Activated CD8-positive, alpha-beta T cell treated with anti-CD3 and anti-CD28 coated beads for 36 hours (primary cell): ENCODE measurements around the gene TSGA10IP. TPM values are rescaled to one million over a fixed set of nuclear protein-coding genes. Genes with fewer than 3 reads are reported as not detected.

Source experiments
- ATAC-seq: fragments of 200-7000 bp; cut with Tn5 transposase; one replicate; pipeline ENCODE4 v1.10.0; 2021; ENCODE audit warnings: mild to moderate bottlenecking, moderate library complexity
- CTCF ChIA-PET: fragments of 350-600 bp; sonication (Branson Sonifier 250); formaldehyde crosslinking; loops from one replicate; lab custom pipeline; 2021; ENCODE audit warnings: antibody characterized with exemption; lab: Charles Lee
- POLR2A ChIA-PET: fragments of 350-600 bp; sonication (Branson Sonifier 250); formaldehyde crosslinking; loops from one replicate; lab custom pipeline; 2021; ENCODE audit warnings: antibody characterized with exemption; lab: Charles Lee
- DNase-seq: peaks from one replicate; pipeline ENCODE4 v3.0.0-alpha.2; 2020
- H3K27ac Mint-ChIP-seq: one replicate; pipeline ENCODE4 v1.8.0; 2021; ENCODE audit warnings: mild to moderate bottlenecking, mixed read lengths
- H3K27me3 Mint-ChIP-seq: one replicate; pipeline ENCODE4 v1.8.0; 2021; ENCODE audit warnings: mixed read lengths
- H3K36me3 Mint-ChIP-seq: one replicate; pipeline ENCODE4 v1.8.0; 2021; ENCODE audit warnings: low read depth, mixed read lengths
- H3K4me1 Mint-ChIP-seq: one replicate; pipeline ENCODE4 v1.8.0; 2021; ENCODE audit warnings: low read depth, mixed read lengths
- H3K4me3 Mint-ChIP-seq: one replicate; pipeline ENCODE4 v1.8.0; 2021; ENCODE audit warnings: mild to moderate bottlenecking, moderate library complexity, mixed read lengths
- H3K9me3 Mint-ChIP-seq: one replicate; pipeline ENCODE4 v1.8.0; 2021; ENCODE audit warnings: mixed read lengths
- intact Hi-C: fragments of 100-400 bp; cut with micrococcal nuclease; formaldehyde crosslinking; loops from one replicate; pipeline ENCODE4 v1.10.0; 2022
- total RNA-seq, 2 experiments: library from RNA; stranded (reverse); gene quantifications; one replicate each; pipeline ENCODE4 v1.2.3, GENCODE V29; 2021
- TF ChIP-seq, protein P1 (sequence below): fragments of 200-600 bp; IDR thresholded peaks from one replicate; pipeline ENCODE4 v1.8.0; 2022; ENCODE audit warnings: antibody characterized with exemption, mild to moderate bottlenecking

The TSGA10IP gene
- total RNA-seq, 2 experiments from 2014 or later, result not detected

DNA sequence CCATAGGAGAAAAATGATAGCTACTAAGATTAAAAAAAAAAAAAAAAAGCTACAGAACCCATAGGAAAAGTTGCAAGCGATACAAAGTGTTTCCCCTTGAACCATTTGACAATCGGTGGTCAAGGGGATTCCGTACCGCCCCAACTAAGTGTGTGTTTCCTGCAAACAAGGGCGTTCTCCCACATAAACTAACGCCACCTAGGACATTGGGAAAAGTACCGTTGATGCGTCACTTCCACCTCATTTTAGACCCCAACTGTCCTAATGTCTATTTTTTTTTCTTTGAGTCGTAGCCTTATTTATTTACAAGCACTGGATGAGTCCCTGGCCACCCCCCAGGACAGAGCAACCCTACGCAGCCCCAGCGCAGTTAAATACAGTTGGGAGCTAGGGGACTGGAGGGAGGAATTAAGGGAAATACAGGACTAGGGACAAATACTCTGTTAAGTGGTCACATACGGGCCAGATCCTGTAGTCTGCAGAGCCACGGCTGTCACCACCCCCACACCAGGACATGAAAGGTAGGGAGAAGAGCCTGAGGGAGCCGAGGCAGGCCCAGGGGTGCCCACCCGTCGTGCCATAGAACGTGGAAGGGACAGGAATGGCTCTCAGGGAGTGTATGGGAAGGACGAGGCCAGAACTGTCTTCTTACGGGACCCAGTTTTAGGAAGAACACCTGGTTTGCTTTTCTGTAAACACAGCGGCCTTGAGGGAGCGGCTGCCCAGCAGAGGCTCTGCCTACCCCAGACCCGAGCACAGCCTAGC is 37.7 kb downstream of the TSGA10IP start:
- TF ChIP-seq, protein P1, sequence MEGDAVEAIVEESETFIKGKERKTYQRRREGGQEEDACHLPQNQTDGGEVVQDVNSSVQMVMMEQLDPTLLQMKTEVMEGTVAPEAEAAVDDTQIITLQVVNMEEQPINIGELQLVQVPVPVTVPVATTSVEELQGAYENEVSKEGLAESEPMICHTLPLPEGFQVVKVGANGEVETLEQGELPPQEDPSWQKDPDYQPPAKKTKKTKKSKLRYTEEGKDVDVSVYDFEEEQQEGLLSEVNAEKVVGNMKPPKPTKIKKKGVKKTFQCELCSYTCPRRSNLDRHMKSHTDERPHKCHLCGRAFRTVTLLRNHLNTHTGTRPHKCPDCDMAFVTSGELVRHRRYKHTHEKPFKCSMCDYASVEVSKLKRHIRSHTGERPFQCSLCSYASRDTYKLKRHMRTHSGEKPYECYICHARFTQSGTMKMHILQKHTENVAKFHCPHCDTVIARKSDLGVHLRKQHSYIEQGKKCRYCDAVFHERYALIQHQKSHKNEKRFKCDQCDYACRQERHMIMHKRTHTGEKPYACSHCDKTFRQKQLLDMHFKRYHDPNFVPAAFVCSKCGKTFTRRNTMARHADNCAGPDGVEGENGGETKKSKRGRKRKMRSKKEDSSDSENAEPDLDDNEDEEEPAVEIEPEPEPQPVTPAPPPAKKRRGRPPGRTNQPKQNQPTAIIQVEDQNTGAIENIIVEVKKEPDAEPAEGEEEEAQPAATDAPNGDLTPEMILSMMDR, result no peak
- POLR2A ChIA-PET, result interaction anchor here (1.2 kb wide), 1 partner anchor 81 kb away, joined by 3 read pairs; no protein-coding TSS in a partner anchor
- Mint-ChIP-seq H3K27me3 (no peaks in the 10 kb centered on the region), H3K4me1 (no peaks in the 10 kb centered on the region), H3K4me3 (no peak overlapping the region), H3K27ac (no peak overlapping the region), H3K9me3 (no peaks in the 10 kb centered on the region), H3K36me3 (peaks cover 6% of the 10 kb centered on the region)
- intact Hi-C loops, result no loop called here
- DNase-seq, result no peak
- CTCF ChIA-PET, result no interaction called here
- ATAC-seq, result no peak

DNA sequence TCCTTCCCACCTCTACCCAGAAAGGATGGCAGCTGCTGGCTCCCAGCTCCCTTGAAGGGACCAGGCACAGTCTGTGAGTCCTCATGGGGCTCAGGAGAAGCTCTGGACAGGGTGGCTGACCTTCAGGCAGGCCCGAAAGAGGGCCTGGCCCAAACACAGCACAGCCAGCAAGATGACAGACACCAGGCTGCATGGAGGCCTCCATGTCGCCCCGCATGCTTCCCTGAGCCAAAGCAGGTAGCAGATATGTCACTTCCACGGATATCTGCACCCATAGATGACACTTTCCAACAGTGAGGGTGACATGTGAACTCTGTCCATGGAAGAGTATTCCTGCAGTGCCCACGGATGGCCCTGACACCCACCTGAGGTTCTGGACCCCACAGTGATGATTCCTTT is 38.3 kb downstream of the TSGA10IP start:
- no peaks in the 10 kb centered on the region for H3K9me3 Mint-ChIP-seq
- TF ChIP-seq, protein P1, result no peak
- DNase-seq (no peak), ATAC-seq (no peak)
- peaks cover 6% of the 10 kb centered on the region for H3K36me3 Mint-ChIP-seq
- intact Hi-C loops, result no loop called here
- H3K27ac Mint-ChIP-seq, result no peak overlapping the region
- CTCF ChIA-PET, result no interaction called here
- POLR2A ChIA-PET, result interaction anchor here (1.2 kb wide), 1 partner anchor 81 kb away, joined by 3 read pairs; no protein-coding TSS in a partner anchor
- no peaks in the 10 kb centered on the region for H3K27me3 Mint-ChIP-seq
- no peak overlapping the region for H3K4me3 Mint-ChIP-seq
- H3K4me1 Mint-ChIP-seq, result no peaks in the 10 kb centered on the region

DNA sequence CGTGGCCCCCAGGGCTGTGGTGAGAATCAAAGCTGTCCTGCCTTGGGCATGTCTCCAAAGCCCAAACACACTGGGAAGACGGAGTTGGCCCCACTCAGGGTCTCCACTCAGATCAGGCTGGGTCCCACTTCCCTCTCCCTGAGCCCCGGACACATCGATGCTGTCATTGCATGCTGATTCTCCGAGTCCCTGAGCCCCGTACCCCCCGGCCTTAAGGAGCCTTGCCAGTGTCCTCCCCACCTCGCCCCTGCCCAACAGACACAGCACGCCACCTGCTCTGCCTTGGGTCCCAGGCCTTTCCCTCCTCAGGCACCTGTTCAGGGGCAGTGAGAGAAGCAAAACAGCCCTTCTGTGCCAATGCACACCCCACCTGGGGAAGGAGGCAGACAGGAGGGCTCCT is 42.1 kb downstream of the TSGA10IP start:
- Mint-ChIP-seq H3K9me3 (no peaks in the 10 kb centered on the region), H3K4me1 (peaks cover 5% of the 10 kb centered on the region), H3K27me3 (no peaks in the 10 kb centered on the region), H3K27ac (no peak overlapping the region), H3K36me3 (peaks cover 12% of the 10 kb centered on the region), H3K4me3 (no peak overlapping the region)
- CTCF ChIA-PET, result interaction anchor here (1.2 to 1.9 kb wide), 4 partner anchors 55 to 164 kb away, joined by 3 to 30 read pairs (median 15); partner anchors contain the start of genes CCDC85B and FIBP
- intact Hi-C loops, result loop anchor here (5.0 kb wide), 1 partner anchor 100 kb away; the partner anchor contains the start of gene FIBP
- TF ChIP-seq, protein P1, result no peak
- POLR2A ChIA-PET, result interaction anchor here (1.4 kb wide), 1 partner anchor 96 kb away, joined by 4 read pairs; no protein-coding TSS in a partner anchor
- ATAC-seq, result no peak
- no peak for DNase-seq

DNA sequence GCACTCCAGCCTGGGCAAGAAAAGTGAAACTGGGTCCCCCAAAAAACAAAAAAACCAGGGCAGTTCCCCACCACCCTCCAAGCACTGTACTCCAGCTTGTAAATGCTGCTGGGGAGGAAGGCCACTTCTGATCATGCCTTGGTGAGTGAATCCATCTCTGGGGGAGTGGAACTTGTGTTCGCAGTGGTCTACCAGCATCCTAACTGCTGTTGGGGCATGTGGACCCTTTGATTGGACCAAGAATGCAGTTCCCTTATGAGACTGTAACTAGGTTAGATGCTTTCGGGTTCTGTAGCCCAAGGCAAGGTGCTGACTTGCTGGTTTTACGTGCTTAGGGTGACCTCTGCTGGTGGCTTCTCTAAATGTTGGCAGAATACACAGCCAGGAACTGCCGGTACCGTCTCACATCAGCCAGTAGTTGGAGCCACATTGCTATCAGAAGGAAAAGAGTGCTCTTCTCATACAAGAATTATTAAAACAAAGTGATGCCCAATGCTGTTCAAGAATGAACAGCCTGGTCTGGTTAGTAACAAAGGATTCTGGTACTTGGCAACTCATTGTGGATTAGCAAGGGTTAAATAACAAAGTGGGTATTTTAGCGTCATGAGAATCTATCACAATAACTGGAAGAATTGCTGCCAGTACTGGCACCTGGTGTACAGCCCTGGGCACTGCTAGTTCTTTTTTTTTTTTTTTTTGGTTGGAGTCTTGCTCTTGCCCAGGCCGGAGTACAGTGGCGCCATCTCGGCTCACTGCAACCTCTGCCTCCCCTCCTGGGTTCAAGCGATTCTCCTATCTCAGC is 43.7 kb downstream of the TSGA10IP start:
- H3K4me1 Mint-ChIP-seq, result peaks cover 5% of the 10 kb centered on the region
- ChIA-PET CTCF (interaction anchor here (0.6 to 4.3 kb wide), 43 partner anchors 10 to 377 kb away, joined by 3 to 41 read pairs (median 3); partner anchors contain the start of genes BANF1, CCDC85B, EIF1AD and FIBP), POLR2A (interaction anchor here (0.7 to 1.4 kb wide), 5 partner anchors 27 to 210 kb away, joined by 3 to 4 read pairs (median 4); partner anchors contain the start of genes C11orf68 and SART1)
- no peaks in the 10 kb centered on the region for H3K27me3 Mint-ChIP-seq
- DNase-seq (peak; percentile 98), ATAC-seq (peak; percentile 99)
- H3K9me3 Mint-ChIP-seq, result no peaks in the 10 kb centered on the region
- peak overlapping the region; percentile 53 for H3K27ac Mint-ChIP-seq
- no peak overlapping the region for H3K4me3 Mint-ChIP-seq
- intact Hi-C loops, result loop anchor here (5.0 kb wide), 1 partner anchor 102 kb away; the partner anchor contains the start of gene FIBP
- TF ChIP-seq, protein P1, result peak; percentile 99
- H3K36me3 Mint-ChIP-seq, result peaks cover 12% of the 10 kb centered on the region
